ENCODE measurements around the gene PTPRE.

Gene PTPRE

DNA sequence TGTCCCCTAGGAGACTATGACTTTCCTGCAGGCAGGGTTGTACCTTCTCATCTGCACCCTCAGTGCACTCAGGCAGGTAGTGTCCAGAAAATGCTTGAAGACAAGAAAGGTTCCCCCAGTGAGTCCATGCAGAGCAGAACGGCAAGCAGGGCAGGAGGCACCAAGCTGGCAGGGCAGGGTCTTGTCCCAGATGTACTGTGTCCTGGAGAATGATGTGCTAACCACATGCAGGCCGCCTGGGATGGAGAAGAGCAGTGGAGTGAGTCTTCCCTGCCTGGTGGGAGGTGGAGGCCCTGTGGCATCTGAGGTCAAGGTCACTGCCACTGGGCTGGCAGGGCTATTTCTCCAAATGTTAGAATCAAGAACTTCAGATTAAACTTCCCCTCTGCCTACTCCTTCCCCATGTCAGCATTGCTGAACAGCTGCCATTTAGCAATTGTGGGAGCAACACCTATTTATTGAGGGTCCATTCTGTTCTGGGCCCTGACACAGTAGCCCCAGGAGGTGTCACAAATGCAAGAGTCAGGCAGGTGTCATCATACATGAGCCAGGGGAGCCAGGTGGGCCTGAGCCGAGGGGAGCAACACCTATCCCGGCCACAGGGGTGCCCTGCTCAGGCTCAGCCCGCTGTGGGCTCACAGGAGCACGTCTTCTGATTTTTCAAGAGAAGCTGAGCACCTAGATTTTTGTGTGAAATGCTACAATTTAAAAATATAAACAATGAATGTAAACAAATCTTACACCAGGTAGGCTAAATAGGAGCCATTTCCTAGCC lies 34.1 kb downstream of the PTPRE start:
- no peak overlapping the region for H3K27ac ChIP-seq (replicated peaks)
- H3K4me3 ChIP-seq (replicated peaks; ENCODE audit: insufficient read depth, low read length): no peak overlapping the region
- no peak for DNase-seq (ENCODE audit: low read depth in 1 of 2, low spot score in 1 of 2)
- no peaks in the 10 kb centered on the region for H3K27me3 ChIP-seq (ENCODE audit: insufficient read depth, poor library complexity, severe bottlenecking)
- TF ChIP-seq, protein P1, sequence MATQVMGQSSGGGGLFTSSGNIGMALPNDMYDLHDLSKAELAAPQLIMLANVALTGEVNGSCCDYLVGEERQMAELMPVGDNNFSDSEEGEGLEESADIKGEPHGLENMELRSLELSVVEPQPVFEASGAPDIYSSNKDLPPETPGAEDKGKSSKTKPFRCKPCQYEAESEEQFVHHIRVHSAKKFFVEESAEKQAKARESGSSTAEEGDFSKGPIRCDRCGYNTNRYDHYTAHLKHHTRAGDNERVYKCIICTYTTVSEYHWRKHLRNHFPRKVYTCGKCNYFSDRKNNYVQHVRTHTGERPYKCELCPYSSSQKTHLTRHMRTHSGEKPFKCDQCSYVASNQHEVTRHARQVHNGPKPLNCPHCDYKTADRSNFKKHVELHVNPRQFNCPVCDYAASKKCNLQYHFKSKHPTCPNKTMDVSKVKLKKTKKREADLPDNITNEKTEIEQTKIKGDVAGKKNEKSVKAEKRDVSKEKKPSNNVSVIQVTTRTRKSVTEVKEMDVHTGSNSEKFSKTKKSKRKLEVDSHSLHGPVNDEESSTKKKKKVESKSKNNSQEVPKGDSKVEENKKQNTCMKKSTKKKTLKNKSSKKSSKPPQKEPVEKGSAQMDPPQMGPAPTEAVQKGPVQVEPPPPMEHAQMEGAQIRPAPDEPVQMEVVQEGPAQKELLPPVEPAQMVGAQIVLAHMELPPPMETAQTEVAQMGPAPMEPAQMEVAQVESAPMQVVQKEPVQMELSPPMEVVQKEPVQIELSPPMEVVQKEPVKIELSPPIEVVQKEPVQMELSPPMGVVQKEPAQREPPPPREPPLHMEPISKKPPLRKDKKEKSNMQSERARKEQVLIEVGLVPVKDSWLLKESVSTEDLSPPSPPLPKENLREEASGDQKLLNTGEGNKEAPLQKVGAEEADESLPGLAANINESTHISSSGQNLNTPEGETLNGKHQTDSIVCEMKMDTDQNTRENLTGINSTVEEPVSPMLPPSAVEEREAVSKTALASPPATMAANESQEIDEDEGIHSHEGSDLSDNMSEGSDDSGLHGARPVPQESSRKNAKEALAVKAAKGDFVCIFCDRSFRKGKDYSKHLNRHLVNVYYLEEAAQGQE (IDR thresholded peaks at IDR 0.05; ENCODE audit: insufficient replicate concordance, low read depth): no peak
- TF ChIP-seq SPI1 (IDR thresholded peaks at IDR 0.05; ENCODE audit: borderline replicate concordance, low read depth): no peak
- TF ChIP-seq POLR2AphosphoS5 (IDR thresholded peaks at IDR 0.05; ENCODE audit: low read depth): no peak
- TF ChIP-seq, protein P2, sequence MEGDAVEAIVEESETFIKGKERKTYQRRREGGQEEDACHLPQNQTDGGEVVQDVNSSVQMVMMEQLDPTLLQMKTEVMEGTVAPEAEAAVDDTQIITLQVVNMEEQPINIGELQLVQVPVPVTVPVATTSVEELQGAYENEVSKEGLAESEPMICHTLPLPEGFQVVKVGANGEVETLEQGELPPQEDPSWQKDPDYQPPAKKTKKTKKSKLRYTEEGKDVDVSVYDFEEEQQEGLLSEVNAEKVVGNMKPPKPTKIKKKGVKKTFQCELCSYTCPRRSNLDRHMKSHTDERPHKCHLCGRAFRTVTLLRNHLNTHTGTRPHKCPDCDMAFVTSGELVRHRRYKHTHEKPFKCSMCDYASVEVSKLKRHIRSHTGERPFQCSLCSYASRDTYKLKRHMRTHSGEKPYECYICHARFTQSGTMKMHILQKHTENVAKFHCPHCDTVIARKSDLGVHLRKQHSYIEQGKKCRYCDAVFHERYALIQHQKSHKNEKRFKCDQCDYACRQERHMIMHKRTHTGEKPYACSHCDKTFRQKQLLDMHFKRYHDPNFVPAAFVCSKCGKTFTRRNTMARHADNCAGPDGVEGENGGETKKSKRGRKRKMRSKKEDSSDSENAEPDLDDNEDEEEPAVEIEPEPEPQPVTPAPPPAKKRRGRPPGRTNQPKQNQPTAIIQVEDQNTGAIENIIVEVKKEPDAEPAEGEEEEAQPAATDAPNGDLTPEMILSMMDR (IDR thresholded peaks at IDR 0.05; ENCODE audit: insufficient read depth, low read length): no peak
- TF ChIP-seq GABPA (IDR thresholded peaks at IDR 0.05; ENCODE audit: low read depth): no peak

DNA sequence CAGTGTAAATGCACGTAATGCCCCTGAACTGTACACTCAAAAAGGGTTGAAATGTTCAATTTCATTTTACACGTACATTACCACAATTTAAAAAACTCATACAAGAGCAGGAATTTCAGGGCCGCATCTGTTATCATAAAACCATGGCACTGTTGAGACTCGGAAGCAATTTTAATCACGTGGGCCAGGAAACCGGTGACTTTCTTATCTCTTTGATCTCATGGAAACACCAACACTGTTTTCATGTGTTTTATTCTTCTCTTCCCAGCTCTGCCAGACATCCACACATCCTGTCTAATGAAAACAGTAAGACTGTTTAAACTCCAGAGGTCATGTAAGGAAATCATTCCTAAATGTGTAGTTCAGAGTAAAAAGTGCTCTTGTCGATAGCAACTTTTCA lies 35.9 kb downstream of the PTPRE start:
- Histone ChIP-seq H3K27ac (replicated peaks) (no peak overlapping the region), H3K27me3 (ENCODE audit: insufficient read depth, poor library complexity, severe bottlenecking) (no peaks in the 10 kb centered on the region), H3K4me3 (replicated peaks; ENCODE audit: insufficient read depth, low read length) (no peak overlapping the region)
- no peak for DNase-seq (ENCODE audit: low read depth in 1 of 2, low spot score in 1 of 2)
- TF ChIP-seq SPI1 (IDR thresholded peaks at IDR 0.05; ENCODE audit: borderline replicate concordance, low read depth) (no peak), POLR2AphosphoS5 (IDR thresholded peaks at IDR 0.05; ENCODE audit: low read depth) (no peak), GABPA (IDR thresholded peaks at IDR 0.05; ENCODE audit: low read depth) (no peak)
- TF ChIP-seq, protein P2 (IDR thresholded peaks at IDR 0.05; ENCODE audit: insufficient read depth, low read length): no peak
- TF ChIP-seq, protein P1 (IDR thresholded peaks at IDR 0.05; ENCODE audit: insufficient replicate concordance, low read depth): no peak

DNA sequence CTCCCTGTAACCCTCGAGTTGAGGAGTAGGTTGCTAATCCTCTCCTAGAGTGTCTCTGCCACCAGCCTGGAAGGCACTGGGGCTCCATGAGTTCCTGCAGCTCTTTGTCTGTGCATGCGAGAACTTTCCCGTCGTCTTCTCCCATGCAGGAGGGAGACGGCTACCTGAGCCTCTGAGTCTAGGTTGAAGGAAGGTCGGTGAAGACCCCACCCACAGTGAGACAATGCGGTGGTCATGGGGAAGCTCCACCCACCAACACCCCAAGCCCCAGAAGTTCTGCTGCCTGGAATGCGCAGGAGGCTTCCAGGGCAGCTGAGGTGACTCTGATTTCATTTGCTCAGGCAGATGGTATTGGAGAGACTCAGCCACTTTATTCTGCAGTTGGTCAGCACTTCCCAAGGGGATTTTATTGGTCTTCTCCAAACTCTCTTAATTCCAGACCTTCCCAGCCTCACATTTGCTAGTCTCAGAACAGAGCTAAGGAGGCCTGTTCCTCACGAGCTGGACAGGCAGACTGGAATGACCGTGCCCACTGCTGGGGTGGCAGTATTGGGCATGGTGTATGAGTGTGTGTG lies 36.5 kb downstream of the PTPRE start:
- H3K27ac ChIP-seq (replicated peaks): no peak overlapping the region
- no peaks in the 10 kb centered on the region for H3K27me3 ChIP-seq (ENCODE audit: insufficient read depth, poor library complexity, severe bottlenecking)
- no peak for DNase-seq (ENCODE audit: low read depth in 1 of 2, low spot score in 1 of 2)
- H3K4me3 ChIP-seq (replicated peaks; ENCODE audit: insufficient read depth, low read length): no peak overlapping the region
- TF ChIP-seq, protein P2 (IDR thresholded peaks at IDR 0.05; ENCODE audit: insufficient read depth, low read length): no peak
- TF ChIP-seq, protein P1 (IDR thresholded peaks at IDR 0.05; ENCODE audit: insufficient replicate concordance, low read depth): no peak
- no peak for TF ChIP-seq POLR2AphosphoS5 (IDR thresholded peaks at IDR 0.05; ENCODE audit: low read depth)
- no peak for TF ChIP-seq SPI1 (IDR thresholded peaks at IDR 0.05; ENCODE audit: borderline replicate concordance, low read depth)
- TF ChIP-seq GABPA (IDR thresholded peaks at IDR 0.05; ENCODE audit: low read depth): no peak

All from HL-60 (cell line).